ENCODE data around the gene ME3.

GRCh38 chr11:86637988-86638387 is 34.4 kb downstream of the ME3 start:
- TF ChIP-seq FOXA1 (IDR thresholded peaks at IDR 0.05) (no peak), NR2F2 (IDR thresholded peaks at IDR 0.05) (no peak), CTCF (IDR thresholded peaks at IDR 0.05; ENCODE audit: low read depth, low read length, missing input control) (no peak), RXRA (IDR thresholded peaks at IDR 0.05) (no peak), JUND (IDR thresholded peaks at IDR 0.05) (no peak), ZBTB33 (IDR thresholded peaks at IDR 0.05) (no peak), EGR1 (IDR thresholded peaks at IDR 0.05; ENCODE audit: low read depth in 2 of 2) (no peak), YY1 (IDR thresholded peaks at IDR 0.05) (no peak), TAF1 (conservative IDR thresholded peaks at IDR 0.05) (no peak), SP1 (IDR thresholded peaks at IDR 0.05) (no peak), REST (IDR thresholded peaks at IDR 0.05) (no peak)

Measured in liver (tissue), 3 donors.